OCI-LY3 (cell line): ENCODE results near the gene FTCD.

Source experiments
- CTCF ChIP-seq: fragments of 200-600, 300-600 bp; sonication (generic); IDR thresholded peaks from 2 replicates; pipeline ENCODE4 v1.5.1; 2014; ENCODE audit warnings: antibody characterized with exemption, low read length, low read depth
- EZH2phosphoT487 ChIP-seq: fragments of 200-600 bp; shearing (Covaris generic); IDR thresholded peaks from 2 replicates; pipeline ENCODE4 v1.6.1; 2018; ENCODE audit warnings: antibody characterized with exemption, mixed run types, low read depth

DNA sequence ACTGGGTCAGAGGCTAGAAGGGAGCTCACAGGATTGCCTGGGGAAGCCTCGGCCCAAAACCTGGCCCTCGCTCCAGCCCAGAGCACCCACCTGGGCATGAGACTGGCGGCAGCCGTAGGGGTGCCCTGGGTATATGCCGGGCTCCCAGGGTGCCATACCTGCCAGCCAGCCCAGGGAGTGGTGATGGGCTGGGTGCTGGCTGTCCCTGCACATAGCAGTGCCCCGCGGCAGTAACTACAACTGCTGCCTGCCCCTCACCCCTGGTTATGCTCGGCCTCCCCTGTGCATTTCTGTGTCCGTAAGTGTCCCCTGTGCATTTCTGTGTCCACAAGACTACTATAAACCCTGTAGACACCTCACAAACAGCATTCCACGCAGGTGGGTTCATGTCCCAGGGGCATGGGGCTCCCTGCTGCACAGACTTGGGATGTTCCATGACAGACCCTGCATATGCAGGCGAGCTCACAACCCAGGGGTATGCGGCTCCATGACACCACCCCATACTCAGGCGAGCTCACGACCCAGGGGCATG lies 34.6 kb upstream of the FTCD start:
- TF ChIP-seq CTCF (no peak), EZH2phosphoT487 (no peak)
